HEK293 (cell line): ENCODE measurements around the gene FBN2.

Experiments used
- CTCF ChIA-PET: fragments of 350-600 bp; formaldehyde crosslinking; extraction: SDS; loops from one replicate; lab custom pipeline; 2021; ENCODE audit warnings: antibody characterized with exemption; lab: Yijun Ruan, JAX
- POLR2A ChIA-PET: fragments of 300-600 bp; formaldehyde crosslinking; extraction: SDS; loops from one replicate; lab custom pipeline; 2020; ENCODE audit warnings: antibody characterized with exemption, inconsistent platforms; lab: Yijun Ruan, JAX
- H3K27ac ChIP-seq: fragments of 200-500 bp; sonication (Bioruptor generic); 2 replicates; pipeline ENCODE4 v1.5.1; 2014; ENCODE audit warnings: low read depth, low read length, control low read depth, inconsistent platforms; ENCODE audit errors: extremely low read depth
- H3K36me3 ChIP-seq, 2 experiments: fragments of 200-500 bp in 1 of 2; sonication (Bioruptor generic) in 1 of 2; 1 replicate in 1 of 2; 2 replicates in 1 of 2; pipeline ENCODE4 v1.5.1; 2014 to 2017; ENCODE audit warnings: inconsistent platforms in 2 of 2, low read length in 2 of 2; ENCODE audit not compliant: control insufficient read depth in 2 of 2, insufficient read depth in 1 of 2
- H3K4me1 ChIP-seq: fragments of 200-500 bp; sonication (Bioruptor generic); 2 replicates; pipeline ENCODE4 v1.5.1; 2014; ENCODE audit warnings: mild to moderate bottlenecking, low read length, inconsistent platforms; ENCODE audit not compliant: control insufficient read depth, insufficient read depth
- H3K4me3 ChIP-seq: 2 replicates; pipeline ENCODE4 v1.5.1; 2011; ENCODE audit warnings: low read depth, mild to moderate bottlenecking, control low read depth, low read length, moderate library complexity
- H3K9me3 ChIP-seq: fragments of 200-500 bp; sonication (Bioruptor generic); 2 replicates; pipeline ENCODE4 v1.5.1; 2014; ENCODE audit warnings: low read depth, low read length, inconsistent platforms; ENCODE audit not compliant: control insufficient read depth, insufficient read depth
- BCL11A ChIP-seq: fragments of 450-650 bp; formaldehyde crosslinking; IDR thresholded peaks from 2 replicates; pipeline ENCODE4 v1.5.1; 2016; ENCODE audit warnings: low read depth, missing biosample characterization, missing genetic modification characterization
- ELK4 ChIP-seq: IDR thresholded peaks from 2 replicates; pipeline ENCODE4 v1.6.1; 2011; ENCODE audit warnings: mild to moderate bottlenecking, low read depth, low read length, borderline replicate concordance
- FEZF1 ChIP-seq: fragments of 450-650 bp; formaldehyde crosslinking; IDR thresholded peaks from 2 replicates; pipeline ENCODE4 v1.5.1; 2016; ENCODE audit warnings: missing biosample characterization, missing genetic modification characterization
- GLIS1 ChIP-seq: fragments of 450-650 bp; formaldehyde crosslinking; IDR thresholded peaks from 2 replicates; pipeline ENCODE4 v1.5.1; 2016; ENCODE audit warnings: missing biosample characterization, missing genetic modification characterization
- MZF1 ChIP-seq: fragments of 450-650 bp; formaldehyde crosslinking; IDR thresholded peaks from 2 replicates; pipeline ENCODE4 v1.5.1; 2017; ENCODE audit warnings: missing biosample characterization, missing genetic modification characterization, borderline replicate concordance
- SCRT1 ChIP-seq: fragments of 450-650 bp; formaldehyde crosslinking; IDR thresholded peaks from 2 replicates; pipeline ENCODE4 v1.5.1; 2016; ENCODE audit warnings: missing biosample characterization, missing genetic modification characterization, borderline replicate concordance
- ZBTB10 ChIP-seq: fragments of 450-650 bp; formaldehyde crosslinking; IDR thresholded peaks from 2 replicates; pipeline ENCODE4 v1.5.1; 2016; ENCODE audit warnings: missing biosample characterization, missing genetic modification characterization
- ZNF10 ChIP-seq: fragments of 450-650 bp; formaldehyde crosslinking; IDR thresholded peaks from 2 replicates; pipeline ENCODE4 v1.5.1; 2017; ENCODE audit warnings: missing biosample characterization, missing genetic modification characterization
- ZNF146 ChIP-seq: fragments of 450-650 bp; formaldehyde crosslinking; IDR thresholded peaks from 2 replicates; pipeline ENCODE4 v1.5.1; 2016; ENCODE audit warnings: missing biosample characterization, missing genetic modification characterization
- ZNF239 ChIP-seq: fragments of 450-650 bp; formaldehyde crosslinking; IDR thresholded peaks from 2 replicates; pipeline ENCODE4 v1.5.1; 2016; ENCODE audit warnings: missing biosample characterization, missing genetic modification characterization
- ZNF514 ChIP-seq: fragments of 450-650 bp; formaldehyde crosslinking; IDR thresholded peaks from 2 replicates; pipeline ENCODE4 v1.5.1; 2016; ENCODE audit warnings: missing biosample characterization, missing genetic modification characterization
- ZNF529 ChIP-seq: fragments of 450-650 bp; formaldehyde crosslinking; IDR thresholded peaks from 2 replicates; pipeline ENCODE4 v1.5.1; 2017; ENCODE audit warnings: missing genetic modification characterization, missing biosample characterization; ENCODE audit not compliant: insufficient replicate concordance
- ZNF548 ChIP-seq: fragments of 450-650 bp; formaldehyde crosslinking; IDR thresholded peaks from 2 replicates; pipeline ENCODE4 v1.5.1; 2016; ENCODE audit warnings: missing biosample characterization, missing genetic modification characterization
- ZNF549 ChIP-seq: fragments of 450-650 bp; IDR thresholded peaks from 2 replicates; pipeline ENCODE4 v1.5.1; 2018; ENCODE audit warnings: missing biosample characterization, missing genetic modification characterization, mild to moderate bottlenecking, inconsistent platforms, moderate library complexity
- ZNF558 ChIP-seq: fragments of 450-650 bp; formaldehyde crosslinking; IDR thresholded peaks from 2 replicates; pipeline ENCODE4 v1.5.1; 2016; ENCODE audit warnings: missing biosample characterization, missing genetic modification characterization
- ZNF610 ChIP-seq: fragments of 450-650 bp; formaldehyde crosslinking; IDR thresholded peaks from 2 replicates; pipeline ENCODE4 v1.5.1; 2016; ENCODE audit warnings: missing biosample characterization, missing genetic modification characterization, borderline replicate concordance
- ZNF654 ChIP-seq: fragments of 450-650 bp; formaldehyde crosslinking; IDR thresholded peaks from 2 replicates; pipeline ENCODE4 v1.5.1; 2016; ENCODE audit warnings: low read depth, missing biosample characterization, missing genetic modification characterization
- ZNF843 ChIP-seq: fragments of 450-650 bp; formaldehyde crosslinking; IDR thresholded peaks from 2 replicates; pipeline ENCODE4 v1.5.1; 2016; ENCODE audit warnings: missing biosample characterization, missing genetic modification characterization
- ZSCAN5A ChIP-seq: fragments of 450-650 bp; formaldehyde crosslinking; IDR thresholded peaks from 2 replicates; pipeline ENCODE4 v1.5.1; 2016; ENCODE audit warnings: missing biosample characterization, missing genetic modification characterization
- ZXDB ChIP-seq: fragments of 450-650 bp; formaldehyde crosslinking; IDR thresholded peaks from 2 replicates; pipeline ENCODE4 v1.5.1; 2016; ENCODE audit warnings: missing biosample characterization, missing genetic modification characterization
- TF ChIP-seq, protein P1 (sequence below): fragments of 450-650 bp; formaldehyde crosslinking; IDR thresholded peaks from 2 replicates; pipeline ENCODE4 v1.5.1; 2016; ENCODE audit warnings: missing biosample characterization, missing genetic modification characterization, low read depth
- TF ChIP-seq, protein P2 (sequence below): fragments of 450-650 bp; formaldehyde crosslinking; IDR thresholded peaks from 2 replicates; pipeline ENCODE4 v1.5.1; 2017; ENCODE audit warnings: missing biosample characterization, missing genetic modification characterization

The FBN2 gene

GRCh38 chr5:128478386-128479368 lies 59.4 kb downstream of the FBN2 start:
- TF ChIP-seq ZNF843 (tag by site-specific recombination), result peak; percentile 62; the same call in 1 of the 2 replicates
- no peak for TF ChIP-seq ZNF610 (tag by site-specific recombination)
- TF ChIP-seq ZNF10 (tag by site-specific recombination), result peak; percentile 92
- no peak for TF ChIP-seq ZSCAN5A (tag by site-specific recombination)
- TF ChIP-seq, protein P1, sequence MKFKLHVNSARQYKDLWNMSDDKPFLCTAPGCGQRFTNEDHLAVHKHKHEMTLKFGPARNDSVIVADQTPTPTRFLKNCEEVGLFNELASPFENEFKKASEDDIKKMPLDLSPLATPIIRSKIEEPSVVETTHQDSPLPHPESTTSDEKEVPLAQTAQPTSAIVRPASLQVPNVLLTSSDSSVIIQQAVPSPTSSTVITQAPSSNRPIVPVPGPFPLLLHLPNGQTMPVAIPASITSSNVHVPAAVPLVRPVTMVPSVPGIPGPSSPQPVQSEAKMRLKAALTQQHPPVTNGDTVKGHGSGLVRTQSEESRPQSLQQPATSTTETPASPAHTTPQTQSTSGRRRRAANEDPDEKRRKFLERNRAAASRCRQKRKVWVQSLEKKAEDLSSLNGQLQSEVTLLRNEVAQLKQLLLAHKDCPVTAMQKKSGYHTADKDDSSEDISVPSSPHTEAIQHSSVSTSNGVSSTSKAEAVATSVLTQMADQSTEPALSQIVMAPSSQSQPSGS (tag by site-specific recombination), result peak; percentile 50; the same call in 1 of the 2 replicates
- 0 out of 2 replicates have a peak, but pooled peaks have one; percentile 36 for TF ChIP-seq MZF1 (tag by site-specific recombination)
- TF ChIP-seq ZNF549 (tag by site-specific recombination), result peak; percentile 68; the same call in 1 of the 2 replicates
- peak; percentile 68; the same call in 1 of the 2 replicates for TF ChIP-seq SCRT1 (tag by site-specific recombination)
- TF ChIP-seq FEZF1 (tag by site-specific recombination), result peak; percentile 19; the same call in 1 of the 2 replicates
- TF ChIP-seq, protein P2, sequence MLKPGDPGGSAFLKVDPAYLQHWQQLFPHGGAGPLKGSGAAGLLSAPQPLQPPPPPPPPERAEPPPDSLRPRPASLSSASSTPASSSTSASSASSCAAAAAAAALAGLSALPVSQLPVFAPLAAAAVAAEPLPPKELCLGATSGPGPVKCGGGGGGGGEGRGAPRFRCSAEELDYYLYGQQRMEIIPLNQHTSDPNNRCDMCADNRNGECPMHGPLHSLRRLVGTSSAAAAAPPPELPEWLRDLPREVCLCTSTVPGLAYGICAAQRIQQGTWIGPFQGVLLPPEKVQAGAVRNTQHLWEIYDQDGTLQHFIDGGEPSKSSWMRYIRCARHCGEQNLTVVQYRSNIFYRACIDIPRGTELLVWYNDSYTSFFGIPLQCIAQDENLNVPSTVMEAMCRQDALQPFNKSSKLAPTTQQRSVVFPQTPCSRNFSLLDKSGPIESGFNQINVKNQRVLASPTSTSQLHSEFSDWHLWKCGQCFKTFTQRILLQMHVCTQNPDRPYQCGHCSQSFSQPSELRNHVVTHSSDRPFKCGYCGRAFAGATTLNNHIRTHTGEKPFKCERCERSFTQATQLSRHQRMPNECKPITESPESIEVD, result peak; percentile 60; the same call in 1 of the 2 replicates
- peak; percentile 46; the same call in 1 of the 2 replicates for TF ChIP-seq ZXDB (tag by site-specific recombination)
- no peak for TF ChIP-seq ZNF529 (tag by site-specific recombination)
- H3K9me3 ChIP-seq, result no peaks in the 10 kb centered on the region
- no peak overlapping the region for H3K27ac ChIP-seq
- CTCF ChIA-PET, result no interaction called here
- no peak overlapping the region for H3K4me3 ChIP-seq
- peaks cover 9% of the 10 kb centered on the region for H3K4me1 ChIP-seq
- POLR2A ChIA-PET, result no interaction called here
- H3K36me3 ChIP-seq, result no peaks in the 10 kb centered on the region

DNA sequence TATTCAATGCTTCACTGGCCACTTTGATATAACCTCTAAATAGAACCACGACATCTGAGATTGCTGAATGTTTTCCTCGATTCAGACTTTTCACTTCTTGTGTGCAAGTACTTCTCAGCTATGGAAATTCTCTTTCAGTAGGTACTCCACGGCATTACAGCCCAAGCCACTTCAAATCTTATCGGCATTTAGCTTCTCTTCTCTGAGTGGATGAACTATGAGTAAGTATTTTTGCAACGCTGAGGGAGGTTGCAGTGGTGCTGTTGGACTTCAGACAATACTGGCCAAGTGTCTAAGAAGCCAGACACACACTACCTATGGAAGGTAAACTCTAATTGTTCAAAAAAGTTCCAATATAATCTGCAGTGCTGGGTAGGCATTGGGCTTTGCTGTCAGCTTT lies 60.1 kb downstream of the FBN2 start:
- POLR2A ChIA-PET, result no interaction called here
- Histone ChIP-seq H3K36me3 (no peaks in the 10 kb centered on the region), H3K9me3 (no peaks in the 10 kb centered on the region), H3K4me3 (no peak overlapping the region), H3K4me1 (peaks cover 9% of the 10 kb centered on the region), H3K27ac (no peak overlapping the region)
- CTCF ChIA-PET, result no interaction called here
- TF ChIP-seq BCL11A (tag by site-specific recombination) (no peak), ZNF239 (tag by site-specific recombination) (no peak), ZNF146 (tag by site-specific recombination) (no peak), ZNF514 (tag by site-specific recombination) (no peak), ELK4 (no peak), ZNF558 (no peak), GLIS1 (no peak), ZNF548 (tag by site-specific recombination) (no peak), ZBTB10 (no peak), MZF1 (tag by site-specific recombination) (no peak), ZNF654 (tag by site-specific recombination) (no peak)
